ENCODE results near the gene KASH5. TPM values are rescaled to one million over a fixed set of nuclear protein-coding genes. Genes with fewer than 3 reads are reported as not detected.

KASH5 gene
- total RNA-seq, 1 experiment from 2014 or later = 1.00 TPM

DNA sequence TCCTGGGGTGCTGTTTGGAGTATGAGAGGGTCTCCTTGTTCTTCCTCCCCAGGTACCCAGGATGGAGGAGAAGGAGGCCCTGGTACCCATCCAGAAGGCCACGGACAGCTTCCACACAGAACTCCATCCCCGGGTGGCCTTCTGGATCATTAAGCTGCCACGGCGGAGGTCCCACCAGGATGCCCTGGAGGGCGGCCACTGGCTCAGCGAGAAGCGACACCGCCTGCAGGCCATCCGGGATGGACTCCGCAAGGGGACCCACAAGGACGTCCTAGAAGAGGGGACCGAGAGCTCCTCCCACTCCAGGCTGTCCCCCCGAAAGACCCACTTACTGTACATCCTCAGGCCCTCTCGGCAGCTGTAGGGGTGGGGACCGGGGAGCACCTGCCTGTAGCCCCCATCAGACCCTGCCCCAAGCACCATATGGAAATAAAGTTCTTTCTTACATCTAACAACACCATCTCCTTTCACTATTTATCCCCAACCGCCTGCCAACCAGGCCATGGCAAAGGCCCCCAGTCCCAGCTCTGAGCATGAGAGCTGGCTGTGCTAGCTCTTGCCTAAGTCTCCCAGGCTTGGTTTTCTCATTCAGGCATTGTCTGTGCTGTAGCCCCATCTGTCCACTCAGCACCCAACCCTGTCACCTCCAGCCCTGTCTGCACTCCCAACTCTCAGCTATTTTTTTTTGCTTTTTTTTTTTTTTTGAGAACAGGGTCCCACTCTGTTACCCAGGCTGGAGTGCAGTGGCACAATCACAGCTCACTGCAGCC lies 13.2 kb upstream of the KASH5 start:
- H3K9me3 Mint-ChIP-seq (ENCODE audit: unreplicated experiment) = no peaks in the 10 kb centered on the region
- no peak overlapping the region for H3K27ac Mint-ChIP-seq (ENCODE audit: unreplicated experiment)
- H3K27me3 Mint-ChIP-seq (ENCODE audit: insufficient read depth, unreplicated experiment) = peaks cover 2% of the 10 kb centered on the region
- no peaks in the 10 kb centered on the region for H3K36me3 ChIP-seq (ENCODE audit: control insufficient read depth, insufficient read depth, low read length)
- H3K4me1 ChIP-seq = no peaks in the 10 kb centered on the region
- H3K4me3 Mint-ChIP-seq (ENCODE audit: unreplicated experiment) = no peak overlapping the region
- no TSS peak for BruUV-seq (replicated peaks)
- H3K9me3 ChIP-seq = peaks cover 2% of the 10 kb centered on the region; the same call in 1 of the 2 replicates
- no peaks in the 10 kb centered on the region for H3K27me3 ChIP-seq (replicated peaks; ENCODE audit: control insufficient read depth, insufficient read depth, low read length)
- H3K36me3 Mint-ChIP-seq (ENCODE audit: insufficient read depth, unreplicated experiment) = no peaks in the 10 kb centered on the region
- POLR2A ChIA-PET = no interaction called here
- H3K4me3 ChIP-seq (ENCODE audit: low read depth, low read length) = no peak overlapping the region
- intact Hi-C loops (cut with micrococcal nuclease; ENCODE audit: unreplicated experiment) = no loop called here
- CTCF ChIA-PET = interaction anchor here (0.7 kb wide), 2 partner anchors 15 to 16 kb away, joined by 3 read pairs; no protein-coding TSS in a partner anchor
- no peak for DNase-seq
- TF ChIP-seq, protein P1, sequence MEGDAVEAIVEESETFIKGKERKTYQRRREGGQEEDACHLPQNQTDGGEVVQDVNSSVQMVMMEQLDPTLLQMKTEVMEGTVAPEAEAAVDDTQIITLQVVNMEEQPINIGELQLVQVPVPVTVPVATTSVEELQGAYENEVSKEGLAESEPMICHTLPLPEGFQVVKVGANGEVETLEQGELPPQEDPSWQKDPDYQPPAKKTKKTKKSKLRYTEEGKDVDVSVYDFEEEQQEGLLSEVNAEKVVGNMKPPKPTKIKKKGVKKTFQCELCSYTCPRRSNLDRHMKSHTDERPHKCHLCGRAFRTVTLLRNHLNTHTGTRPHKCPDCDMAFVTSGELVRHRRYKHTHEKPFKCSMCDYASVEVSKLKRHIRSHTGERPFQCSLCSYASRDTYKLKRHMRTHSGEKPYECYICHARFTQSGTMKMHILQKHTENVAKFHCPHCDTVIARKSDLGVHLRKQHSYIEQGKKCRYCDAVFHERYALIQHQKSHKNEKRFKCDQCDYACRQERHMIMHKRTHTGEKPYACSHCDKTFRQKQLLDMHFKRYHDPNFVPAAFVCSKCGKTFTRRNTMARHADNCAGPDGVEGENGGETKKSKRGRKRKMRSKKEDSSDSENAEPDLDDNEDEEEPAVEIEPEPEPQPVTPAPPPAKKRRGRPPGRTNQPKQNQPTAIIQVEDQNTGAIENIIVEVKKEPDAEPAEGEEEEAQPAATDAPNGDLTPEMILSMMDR (IDR thresholded peaks at IDR 0.05; ENCODE audit: insufficient read depth in 1 of 2, low read depth in 1 of 2, low read length in 1 of 2, severe bottlenecking in 1 of 2, unreplicated experiment in 1 of 2) = no peak
- H3K4me1 Mint-ChIP-seq (ENCODE audit: low read depth, unreplicated experiment) = no peaks in the 10 kb centered on the region

DNA sequence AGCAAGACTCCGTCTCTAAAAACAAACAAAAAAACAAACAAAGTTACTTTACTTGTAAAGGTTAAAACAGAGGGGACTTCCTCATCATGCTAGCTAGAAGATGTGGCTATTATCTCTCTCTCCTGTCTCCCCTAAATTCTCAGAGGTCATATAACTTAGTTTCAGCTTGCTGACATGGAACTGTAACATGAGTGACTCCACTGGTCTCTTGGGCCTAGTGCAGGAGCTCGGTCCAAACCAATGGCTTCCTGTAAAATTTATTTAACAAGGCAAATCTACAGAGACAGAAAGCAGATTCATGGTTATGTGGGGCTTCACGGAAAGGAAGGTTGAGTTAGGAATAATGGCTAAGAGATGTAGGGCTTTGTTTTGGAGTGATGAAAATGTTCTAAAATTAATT lies 9.5 kb upstream of the KASH5 start:
- peaks cover 5% of the 10 kb centered on the region for H3K27me3 Mint-ChIP-seq (ENCODE audit: insufficient read depth, unreplicated experiment)
- H3K4me1 Mint-ChIP-seq (ENCODE audit: low read depth, unreplicated experiment) = no peaks in the 10 kb centered on the region
- CTCF ChIA-PET = interaction anchor here (1.3 kb wide), 1 partner anchor 13 kb away, joined by 5 read pairs; no protein-coding TSS in a partner anchor
- TF ChIP-seq, protein P1 (IDR thresholded peaks at IDR 0.05; ENCODE audit: insufficient read depth in 1 of 2, low read depth in 1 of 2, low read length in 1 of 2, severe bottlenecking in 1 of 2, unreplicated experiment in 1 of 2) = no peak
- BruUV-seq (replicated peaks) = no TSS peak
- H3K27ac Mint-ChIP-seq (ENCODE audit: unreplicated experiment) = no peak overlapping the region
- Histone ChIP-seq H3K9me3 (peaks cover 17% of the 10 kb centered on the region; the same call in 1 of the 2 replicates), H3K27me3 (replicated peaks; ENCODE audit: control insufficient read depth, insufficient read depth, low read length) (no peaks in the 10 kb centered on the region), H3K4me1 (no peaks in the 10 kb centered on the region), H3K4me3 (ENCODE audit: low read depth, low read length) (no peak overlapping the region), H3K36me3 (ENCODE audit: control insufficient read depth, insufficient read depth, low read length) (no peaks in the 10 kb centered on the region)
- no peak overlapping the region for H3K4me3 Mint-ChIP-seq (ENCODE audit: unreplicated experiment)
- peaks cover 20% of the 10 kb centered on the region for H3K9me3 Mint-ChIP-seq (ENCODE audit: unreplicated experiment)
- POLR2A ChIA-PET = no interaction called here
- intact Hi-C loops (cut with micrococcal nuclease; ENCODE audit: unreplicated experiment) = no loop called here
- no peak for DNase-seq
- H3K36me3 Mint-ChIP-seq (ENCODE audit: insufficient read depth, unreplicated experiment) = no peaks in the 10 kb centered on the region

GRCh38 chr19:49380391-49380790 lies 7.7 kb upstream of the KASH5 start:
- TF ChIP-seq, protein P1 (IDR thresholded peaks at IDR 0.05; ENCODE audit: insufficient read depth in 1 of 2, low read depth in 1 of 2, low read length in 1 of 2, severe bottlenecking in 1 of 2, unreplicated experiment in 1 of 2) = no peak
- H3K27me3 Mint-ChIP-seq (ENCODE audit: insufficient read depth, unreplicated experiment) = peaks cover 5% of the 10 kb centered on the region
- peaks cover 20% of the 10 kb centered on the region for H3K9me3 Mint-ChIP-seq (ENCODE audit: unreplicated experiment)
- no peak overlapping the region for H3K27ac Mint-ChIP-seq (ENCODE audit: unreplicated experiment)
- DNase-seq = no peak
- H3K4me1 ChIP-seq = no peaks in the 10 kb centered on the region
- no peaks in the 10 kb centered on the region for H3K27me3 ChIP-seq (replicated peaks; ENCODE audit: control insufficient read depth, insufficient read depth, low read length)
- H3K36me3 Mint-ChIP-seq (ENCODE audit: insufficient read depth, unreplicated experiment) = no peaks in the 10 kb centered on the region
- no TSS peak for BruUV-seq (replicated peaks)
- H3K4me1 Mint-ChIP-seq (ENCODE audit: low read depth, unreplicated experiment) = no peaks in the 10 kb centered on the region
- no peaks in the 10 kb centered on the region for H3K36me3 ChIP-seq (ENCODE audit: control insufficient read depth, insufficient read depth, low read length)
- ChIA-PET POLR2A (no interaction called here), CTCF (interaction anchor here (0.6 kb wide), 1 partner anchor 18 kb away, joined by 4 read pairs; the partner anchor contains the start of gene TEAD2)
- H3K9me3 ChIP-seq = peaks cover 17% of the 10 kb centered on the region; the same call in 1 of the 2 replicates
- intact Hi-C loops (cut with micrococcal nuclease; ENCODE audit: unreplicated experiment) = no loop called here
- no peak overlapping the region for H3K4me3 Mint-ChIP-seq (ENCODE audit: unreplicated experiment)
- H3K4me3 ChIP-seq (ENCODE audit: low read depth, low read length) = no peak overlapping the region
